CD14-positive monocyte (primary cell): ENCODE results near the gene EGLN1. TPM values are rescaled to one million over a fixed set of nuclear protein-coding genes. Genes with fewer than 3 reads are reported as not detected.

Source experiments
- DNase-seq, 3 donors: peaks; one replicate each; pipeline ENCODE4 v3.0.0-alpha.2; 2011 to 2022
- H2AFZ ChIP-seq: 2 replicates; pipeline ENCODE4 v1.6.0; 2012; ENCODE audit warnings: mild to moderate bottlenecking, low read depth, low read length, inconsistent platforms; ENCODE audit not compliant: insufficient read depth, poor library complexity, severe bottlenecking
- H3K27ac ChIP-seq, 2 donors: 1 replicate in 1 of 2; 2 replicates in 1 of 2; pipeline ENCODE4 v1.5.1; 2012 to 2013; ENCODE audit warnings: low read length in 2 of 2, control low read depth in 1 of 2, inconsistent platforms in 1 of 2, low read depth in 1 of 2, mild to moderate bottlenecking in 1 of 2
- H3K27me3 ChIP-seq, 2 donors: one replicate each; pipeline versions ENCODE4 v1.6.0 to v1.6.1; 2011 to 2013; ENCODE audit warnings: low read length in 2 of 2; ENCODE audit not compliant: control insufficient read depth in 2 of 2, insufficient read depth in 2 of 2
- H3K36me3 ChIP-seq, 2 donors: replicated peaks in 1 of 2; 1 replicate in 1 of 2; 2 replicates in 1 of 2; pipeline versions ENCODE4 v1.5.1 to v1.6.1; 2012 to 2013; ENCODE audit warnings: low read length in 2 of 2, control low read depth in 1 of 2, inconsistent platforms in 1 of 2, mild to moderate bottlenecking in 1 of 2; ENCODE audit not compliant: insufficient read depth in 2 of 2, control insufficient read depth in 1 of 2
- H3K4me1 ChIP-seq, 2 donors: 1 replicate in 1 of 2; 2 replicates in 1 of 2; pipeline versions ENCODE4 v1.5.1 to v1.6.1; 2012 to 2013; ENCODE audit warnings: low read length in 2 of 2, control low read depth in 1 of 2, inconsistent platforms in 1 of 2, mild to moderate bottlenecking in 1 of 2, moderate library complexity in 1 of 2; ENCODE audit not compliant: insufficient read depth in 2 of 2, control insufficient read depth in 1 of 2
- H3K4me2 ChIP-seq: replicated peaks from 2 replicates; pipeline ENCODE3; 2012; ENCODE audit warnings: low read length, moderate library complexity, mild to moderate bottlenecking; ENCODE audit not compliant: poor library complexity, severe bottlenecking; ENCODE audit errors: extremely low read depth
- H3K4me3 ChIP-seq, 3 experiments: fragments of 200-600 bp in 1 of 3; sonication (generic) in 1 of 3; replicated peaks in 1 of 3; 1 replicate in 2 of 3; 2 replicates in 1 of 3; pipeline ENCODE4 v1.5.1; 2011 to 2013; ENCODE audit warnings: low read length in 3 of 3, mild to moderate bottlenecking in 3 of 3, control low read depth in 2 of 3, low read depth in 2 of 3, inconsistent platforms in 1 of 3, moderate library complexity in 1 of 3
- H3K79me2 ChIP-seq: 2 replicates; pipeline ENCODE4 v1.6.0; 2012; ENCODE audit warnings: mild to moderate bottlenecking, control low read depth, inconsistent platforms, low read length, moderate library complexity; ENCODE audit not compliant: insufficient read depth
- H3K9ac ChIP-seq: 2 replicates; pipeline ENCODE4 v1.6.0; 2017; ENCODE audit warnings: low read length, mild to moderate bottlenecking; ENCODE audit not compliant: insufficient read depth, poor library complexity, severe bottlenecking
- H3K9me3 ChIP-seq, 2 donors: replicated peaks in 1 of 2; 1 replicate in 1 of 2; 2 replicates in 1 of 2; pipeline versions ENCODE4 v1.5.1 to v1.6.1; 2012 to 2013; ENCODE audit warnings: low read length in 2 of 2, control low read depth in 1 of 2; ENCODE audit not compliant: control insufficient read depth in 1 of 2, insufficient read depth in 1 of 2
- H4K20me1 ChIP-seq: 2 replicates; pipeline ENCODE4 v1.6.0; 2012; ENCODE audit warnings: mild to moderate bottlenecking, low read length, control low read depth, moderate library complexity; ENCODE audit not compliant: insufficient read depth
- H3K27ac Mint-ChIP-seq, 7 donors: one replicate each; pipeline ENCODE4 v1.8.0; 2020; ENCODE audit warnings: mild to moderate bottlenecking in 7 of 7, mixed read lengths in 7 of 7, moderate library complexity in 6 of 7, inconsistent platforms in 2 of 7
- H3K27me3 Mint-ChIP-seq, 3 donors: one replicate each; pipeline ENCODE4 v1.8.0; 2021 to 2022; ENCODE audit warnings: low read depth in 3 of 3, mild to moderate bottlenecking in 3 of 3, mixed read lengths in 3 of 3, moderate library complexity in 3 of 3, inconsistent platforms in 1 of 3
- H3K36me3 Mint-ChIP-seq, 2 donors: one replicate each; pipeline ENCODE4 v1.8.0; 2020; ENCODE audit warnings: mixed read lengths in 2 of 2, inconsistent platforms in 1 of 2, mild to moderate bottlenecking in 1 of 2
- H3K4me1 Mint-ChIP-seq: one replicate; pipeline ENCODE4 v1.8.0; 2020; ENCODE audit warnings: mild to moderate bottlenecking, mixed read lengths
- H3K4me3 Mint-ChIP-seq, 2 donors: one replicate each; pipeline ENCODE4 v1.8.0; 2020; ENCODE audit warnings: mild to moderate bottlenecking in 2 of 2, mixed read lengths in 2 of 2, moderate library complexity in 1 of 2
- H3K9me3 Mint-ChIP-seq, 7 donors: one replicate each; pipeline ENCODE4 v1.8.0; 2020 to 2022; ENCODE audit warnings: mixed read lengths in 7 of 7, mild to moderate bottlenecking in 6 of 7, moderate library complexity in 6 of 7, inconsistent platforms in 2 of 7
- CTCF ChIP-seq: fragments of 200-600 bp; IDR thresholded peaks from one replicate; pipeline ENCODE4 v1.8.0; 2022; ENCODE audit warnings: antibody characterized with exemption, mild to moderate bottlenecking
- WGBS: methylation state at CpG from one replicate; pipeline ENCODE4 v1.1.5; 2013; ENCODE audit warnings: missing lambda C conversion rate; ENCODE audit not compliant: insufficient coverage; 5-methylcytosine and 5-hydroxymethylcytosine counted together
- intact Hi-C, 2 donors: fragments of 100-400 bp; cut with micrococcal nuclease; formaldehyde crosslinking; loops; one replicate each; pipeline versions ENCODE4 v1.15.0 to v1.15.1; 2023
- polyA plus RNA-seq, 3 donors: library from polyadenylated mRNA; depleted of rRNA in 1 of 3; unstranded in 2 of 3; stranded (reverse) in 1 of 3; fragments of 300-500 nt in 2 of 3; fragments of >200 nt in 1 of 3; fragmentation: Illumina TruSeq in 2 of 3; gene quantifications; 1 replicate in 2 of 3; 2 replicates in 1 of 3; pipeline ENCODE4 v1.2.3, GENCODE V29; 2012 to 2021

Gene EGLN1
- polyA plus RNA-seq, 3 donors, result 12.9 to 27.7 (median 23.1) TPM

- H3K36me3 Mint-ChIP-seq, result peaks cover 4 to 31% of the 10 kb centered on the region in 2 donors
- peaks cover 0 to 2% (median 0%) of the 10 kb centered on the region in 7 donors for H3K9me3 Mint-ChIP-seq
- H3K9ac ChIP-seq, result no peak overlapping the region
- WGBS, result no CpG with 5 or more reads among the region's 1 CpG
- H3K4me2 ChIP-seq, result no peak overlapping the region
- peaks cover 100% of the 10 kb centered on the region for H4K20me1 ChIP-seq
- no peak overlapping the region for H3K27ac Mint-ChIP-seq
- peaks cover 11 to 12% of the 10 kb centered on the region in 2 donors for H3K4me1 ChIP-seq
- intact Hi-C loops, result no loop called here
- no peak for DNase-seq
- H3K9me3 ChIP-seq, result no peaks in the 10 kb centered on the region
- no peaks in the 10 kb centered on the region for H3K27me3 ChIP-seq
- H3K79me2 ChIP-seq, result peaks cover 95% of the 10 kb centered on the region
- H3K4me3 ChIP-seq, result no peak overlapping the region
- H3K27me3 Mint-ChIP-seq, result no peaks in the 10 kb centered on the region
- H3K4me1 Mint-ChIP-seq, result peaks cover 23% of the 10 kb centered on the region
- H2AFZ ChIP-seq, result no peak overlapping the region
- no peak overlapping the region for H3K27ac ChIP-seq
- H3K36me3 ChIP-seq, result no peaks in the 10 kb centered on the region
- H3K4me3 Mint-ChIP-seq, result no peak overlapping the region
- TF ChIP-seq CTCF, result no peak
Observed at GRCh38 chr1:231401478-231401877, 20.6 kb downstream of the EGLN1 start.

- H4K20me1 ChIP-seq, result peaks cover 100% of the 10 kb centered on the region
- Mint-ChIP-seq H3K4me1 (peaks cover 37% of the 10 kb centered on the region), H3K4me3 (peak overlapping the region in 1 of 2 donors; percentile 53)
Observed at GRCh38 chr1:231397886-231398671, 24.0 kb downstream of the EGLN1 start.

More at GRCh38 chr1:231397886-231398671, 24.0 kb downstream of the EGLN1 start:
- no peak for TF ChIP-seq CTCF
- peaks cover 2 to 24% of the 10 kb centered on the region in 2 donors for H3K36me3 Mint-ChIP-seq
- Histone ChIP-seq H3K79me2 (peaks cover 97% of the 10 kb centered on the region), H3K9ac (no peak overlapping the region), H3K36me3 (no peaks in the 10 kb centered on the region), H2AFZ (no peak overlapping the region), H3K9me3 (no peaks in the 10 kb centered on the region), H3K4me2 (no peak overlapping the region), H3K4me3 (no peak overlapping the region), H3K27ac (peak overlapping the region in 1 of 2 donors; percentile 21), H3K4me1 (peaks cover 23 to 28% of the 10 kb centered on the region in 2 donors), H3K27me3 (no peaks in the 10 kb centered on the region)
- DNase-seq, result peak in 1 of 3 donors; percentile 50
- no peaks in the 10 kb centered on the region for H3K27me3 Mint-ChIP-seq
- H3K9me3 Mint-ChIP-seq, result no peaks in the 10 kb centered on the region
- WGBS, result no CpG with 5 or more reads among the region's 4 CpGs
- intact Hi-C loops, result no loop called here
- H3K27ac Mint-ChIP-seq, result peak overlapping the region in 2 of 7 donors; percentile 57 to 69
